ENCODE measurements around the gene MACROD1.
A peak's percentile ranks its signal among the peaks of the same experiment; 100 is the strongest.

The MACROD1 gene

GRCh38 chr11:64144587-64145472 is 21.1 kb downstream of the MACROD1 start:
- Mint-ChIP-seq H3K9me3 (no peaks in the 10 kb centered on the region), H3K27me3 (ENCODE audit: low read depth) (peaks cover 33% of the 10 kb centered on the region), H3K4me1 (peaks cover 22% of the 10 kb centered on the region), H3K27ac (peak overlapping the region in 2 of 3 experiments; percentile 50 to 53), H3K4me3 (no peak overlapping the region), H3K36me3 (ENCODE audit: low read depth) (no peaks in the 10 kb centered on the region)
- no peak for TF ChIP-seq CTCF (IDR thresholded peaks at IDR 0.05; ENCODE audit: unreplicated experiment in 3 of 3)

GRCh38 chr11:64141081-64141783 is 24.7 kb downstream of the MACROD1 start:
- peak overlapping the region in 2 of 3 experiments; percentile 26 to 69 for H3K27ac Mint-ChIP-seq
- peaks cover 12% of the 10 kb centered on the region for H3K4me1 Mint-ChIP-seq
- no peaks in the 10 kb centered on the region for H3K9me3 Mint-ChIP-seq
- H3K4me3 Mint-ChIP-seq, result no peak overlapping the region
- TF ChIP-seq CTCF (IDR thresholded peaks at IDR 0.05; ENCODE audit: unreplicated experiment in 3 of 3), result no peak
- H3K27me3 Mint-ChIP-seq (ENCODE audit: low read depth), result peaks cover 35% of the 10 kb centered on the region
- H3K36me3 Mint-ChIP-seq (ENCODE audit: low read depth), result no peaks in the 10 kb centered on the region

- Mint-ChIP-seq H3K27me3 (ENCODE audit: low read depth) (peaks cover 31% of the 10 kb centered on the region), H3K27ac (no peak overlapping the region), H3K4me3 (no peak overlapping the region), H3K4me1 (peaks cover 17% of the 10 kb centered on the region), H3K9me3 (no peaks in the 10 kb centered on the region), H3K36me3 (ENCODE audit: low read depth) (no peaks in the 10 kb centered on the region)
- TF ChIP-seq CTCF (IDR thresholded peaks at IDR 0.05; ENCODE audit: unreplicated experiment in 3 of 3), result no peak
Observed at GRCh38 chr11:64140082-64140481, 25.8 kb downstream of the MACROD1 start.

- H3K4me3 Mint-ChIP-seq, result no peak overlapping the region
- H3K4me1 Mint-ChIP-seq, result peaks cover 25% of the 10 kb centered on the region
- no peaks in the 10 kb centered on the region for H3K36me3 Mint-ChIP-seq (ENCODE audit: low read depth)
- no peak for TF ChIP-seq CTCF (IDR thresholded peaks at IDR 0.05; ENCODE audit: unreplicated experiment in 3 of 3)
- H3K27me3 Mint-ChIP-seq (ENCODE audit: low read depth), result peaks cover 31% of the 10 kb centered on the region
- H3K9me3 Mint-ChIP-seq, result no peaks in the 10 kb centered on the region
- H3K27ac Mint-ChIP-seq, result peak overlapping the region in 1 of 3 experiments; percentile 29
Observed at GRCh38 chr11:64139049-64139448, 26.9 kb downstream of the MACROD1 start.

- Mint-ChIP-seq H3K9me3 (no peaks in the 10 kb centered on the region), H3K27me3 (ENCODE audit: low read depth) (peaks cover 25% of the 10 kb centered on the region), H3K27ac (no peak overlapping the region), H3K36me3 (ENCODE audit: low read depth) (no peaks in the 10 kb centered on the region), H3K4me1 (peaks cover 31% of the 10 kb centered on the region), H3K4me3 (no peak overlapping the region)
- no peak for TF ChIP-seq CTCF (IDR thresholded peaks at IDR 0.05; ENCODE audit: unreplicated experiment in 3 of 3)
Observed at GRCh38 chr11:64138398-64138797, 27.5 kb downstream of the MACROD1 start.

Measured in nephron (organoid).